Fibroblast of lung (primary cell): Measurements from ENCODE around the gene LILRB2. TPM values are rescaled to one million over a fixed set of nuclear protein-coding genes. Genes with fewer than 3 reads are reported as not detected.

ENCODE experiments used
- DNase-seq, 2 donors: peaks; one replicate each; pipeline versions ENCODE4 v3.0.0 to v3.0.0-alpha.2; 2010; ENCODE audit warnings: low read depth in 2 of 2
- H2AFZ ChIP-seq: 2 replicates; pipeline ENCODE4 v1.5.1; 2012; ENCODE audit warnings: low read length, control low read depth, inconsistent platforms
- H3K27ac ChIP-seq: 2 replicates; pipeline ENCODE4 v1.5.1; 2011; ENCODE audit warnings: low read length, control low read depth; ENCODE audit not compliant: insufficient read depth
- H3K27me3 ChIP-seq: 2 replicates; pipeline ENCODE4 v1.5.1; 2011; ENCODE audit warnings: mild to moderate bottlenecking, low read length; ENCODE audit not compliant: control insufficient read depth, insufficient read depth
- H3K36me3 ChIP-seq: 2 replicates; pipeline ENCODE4 v1.5.1; 2011; ENCODE audit warnings: low read length; ENCODE audit not compliant: control insufficient read depth, insufficient read depth
- H3K4me1 ChIP-seq: 2 replicates; pipeline ENCODE4 v1.5.1; 2011; ENCODE audit warnings: low read length; ENCODE audit not compliant: control insufficient read depth, insufficient read depth; ENCODE audit errors: extremely low read depth
- H3K4me2 ChIP-seq: 2 replicates; pipeline ENCODE4 v1.5.1; 2011; ENCODE audit warnings: low read length, control low read depth; ENCODE audit not compliant: insufficient read depth; ENCODE audit errors: extremely low read depth
- H3K4me3 ChIP-seq, 4 experiments: fragments of 200-600 bp in 1 of 4; sonication (generic) in 1 of 4; replicated peaks in 1 of 4; 2 replicates each; pipeline ENCODE4 v1.5.1; 2011 to 2016; ENCODE audit warnings: low read length in 4 of 4, low read depth in 3 of 4, mild to moderate bottlenecking in 3 of 4, control low read depth in 2 of 4, inconsistent platforms in 1 of 4, mixed read lengths in 1 of 4; ENCODE audit not compliant: insufficient read depth in 1 of 4; ENCODE audit errors: control extremely low read depth in 1 of 4
- H3K79me2 ChIP-seq: 2 replicates; pipeline ENCODE4 v1.5.1; 2012; ENCODE audit warnings: mild to moderate bottlenecking, low read length, inconsistent platforms; ENCODE audit not compliant: control insufficient read depth, insufficient read depth
- H3K9ac ChIP-seq: 2 replicates; pipeline ENCODE4 v1.5.1; 2011; ENCODE audit warnings: mild to moderate bottlenecking, low read length, control low read depth; ENCODE audit not compliant: insufficient read depth
- H3K9me3 ChIP-seq: 2 replicates; pipeline ENCODE4 v1.5.1; 2012; ENCODE audit warnings: low read depth, low read length; ENCODE audit not compliant: control insufficient read depth, insufficient read depth
- H4K20me1 ChIP-seq: 2 replicates; pipeline ENCODE4 v1.5.1; 2011; ENCODE audit warnings: low read length; ENCODE audit not compliant: control insufficient read depth, insufficient read depth; ENCODE audit errors: extremely low read depth
- EZH2 ChIP-seq: IDR thresholded peaks from 2 replicates; pipeline ENCODE4 v1.5.1; 2012; ENCODE audit warnings: low read length, control low read depth, mild to moderate bottlenecking; ENCODE audit errors: missing control alignments
- polyA plus RNA-seq, 2 donors: library from polyadenylated mRNA; depleted of rRNA in 1 of 2; stranded (reverse) in 1 of 2; unstranded in 1 of 2; fragments of >200 nt; gene quantifications; 2 replicates each; pipeline ENCODE4 v1.2.1, GENCODE V29; 2011 to 2012; ENCODE audit warnings: missing spikeins in 1 of 2
- total RNA-seq: library from RNA; depleted of rRNA; stranded (reverse); fragments of >200 nt; gene quantifications from 2 replicates; pipeline ENCODE4 v1.2.1, GENCODE V29; 2014
- TF ChIP-seq, protein P1 (sequence below), 2 donors: IDR thresholded peaks in 1 of 2; conservative IDR thresholded peaks in 1 of 2; 1 replicate in 1 of 2; 2 replicates in 1 of 2; pipeline ENCODE4 v1.5.1; 2011 to 2012; ENCODE audit warnings: low read length in 2 of 2, control low read depth in 1 of 2, inconsistent platforms in 1 of 2, low read depth in 1 of 2, mild to moderate bottlenecking in 1 of 2

LILRB2 gene
- total and polyA plus RNA-seq, 2 donors (not counting 1 experiment from before 2014, with no cell fraction given): not detected

DNA sequence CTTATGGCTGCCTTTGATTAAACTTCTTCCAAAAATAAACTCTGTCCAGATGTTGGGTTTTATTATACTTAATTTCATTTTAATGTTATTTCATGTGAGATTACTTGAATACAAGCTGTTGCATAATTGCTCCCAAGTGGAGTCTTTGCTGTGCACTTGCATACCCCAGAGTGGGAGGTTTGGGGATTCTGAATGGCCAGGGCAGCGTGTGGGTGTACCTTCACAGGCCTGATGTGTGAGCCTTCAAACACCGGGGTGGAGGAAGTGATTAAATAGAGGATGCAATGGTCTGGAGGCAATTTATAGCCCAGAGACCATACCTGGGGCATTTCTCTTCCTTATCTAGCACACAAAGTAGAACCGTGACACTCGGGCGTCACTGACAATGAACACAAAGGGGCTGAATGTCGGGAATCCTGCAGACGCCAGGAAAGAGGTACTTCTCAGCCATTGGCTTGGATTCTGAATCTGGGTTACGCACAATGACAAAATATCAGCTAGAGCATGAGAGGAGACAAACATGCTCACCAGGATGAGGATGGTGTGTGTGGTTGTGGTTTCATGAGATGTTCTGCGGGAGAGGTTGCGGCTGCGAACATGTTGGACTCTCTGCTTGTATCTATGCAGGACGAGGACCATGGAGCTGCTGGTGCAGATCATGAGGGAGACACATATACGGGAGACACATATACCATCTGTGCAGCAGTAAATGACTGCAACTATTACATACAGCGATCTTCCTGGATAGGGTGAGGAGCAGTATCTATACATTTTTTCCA, 39.2 kb upstream of the LILRB2 start:
- Histone ChIP-seq H3K27me3 (no peaks in the 10 kb centered on the region), H4K20me1 (no peaks in the 10 kb centered on the region), H3K9ac (no peak overlapping the region), H3K79me2 (no peaks in the 10 kb centered on the region), H3K36me3 (no peaks in the 10 kb centered on the region), H3K4me1 (no peaks in the 10 kb centered on the region), H3K9me3 (no peaks in the 10 kb centered on the region), H3K4me3 (no peak overlapping the region), H2AFZ (no peak overlapping the region), H3K27ac (no peak overlapping the region), H3K4me2 (no peak overlapping the region)
- no peak for DNase-seq
- TF ChIP-seq EZH2: no peak
- TF ChIP-seq, protein P1, sequence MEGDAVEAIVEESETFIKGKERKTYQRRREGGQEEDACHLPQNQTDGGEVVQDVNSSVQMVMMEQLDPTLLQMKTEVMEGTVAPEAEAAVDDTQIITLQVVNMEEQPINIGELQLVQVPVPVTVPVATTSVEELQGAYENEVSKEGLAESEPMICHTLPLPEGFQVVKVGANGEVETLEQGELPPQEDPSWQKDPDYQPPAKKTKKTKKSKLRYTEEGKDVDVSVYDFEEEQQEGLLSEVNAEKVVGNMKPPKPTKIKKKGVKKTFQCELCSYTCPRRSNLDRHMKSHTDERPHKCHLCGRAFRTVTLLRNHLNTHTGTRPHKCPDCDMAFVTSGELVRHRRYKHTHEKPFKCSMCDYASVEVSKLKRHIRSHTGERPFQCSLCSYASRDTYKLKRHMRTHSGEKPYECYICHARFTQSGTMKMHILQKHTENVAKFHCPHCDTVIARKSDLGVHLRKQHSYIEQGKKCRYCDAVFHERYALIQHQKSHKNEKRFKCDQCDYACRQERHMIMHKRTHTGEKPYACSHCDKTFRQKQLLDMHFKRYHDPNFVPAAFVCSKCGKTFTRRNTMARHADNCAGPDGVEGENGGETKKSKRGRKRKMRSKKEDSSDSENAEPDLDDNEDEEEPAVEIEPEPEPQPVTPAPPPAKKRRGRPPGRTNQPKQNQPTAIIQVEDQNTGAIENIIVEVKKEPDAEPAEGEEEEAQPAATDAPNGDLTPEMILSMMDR (conservative IDR thresholded peaks at IDR 0.05 in 1 of 2, IDR thresholded peaks at IDR 0.05 in 1 of 2; ENCODE audit: low read depth in 1 of 2, low read length in 2 of 2): no peak

DNA sequence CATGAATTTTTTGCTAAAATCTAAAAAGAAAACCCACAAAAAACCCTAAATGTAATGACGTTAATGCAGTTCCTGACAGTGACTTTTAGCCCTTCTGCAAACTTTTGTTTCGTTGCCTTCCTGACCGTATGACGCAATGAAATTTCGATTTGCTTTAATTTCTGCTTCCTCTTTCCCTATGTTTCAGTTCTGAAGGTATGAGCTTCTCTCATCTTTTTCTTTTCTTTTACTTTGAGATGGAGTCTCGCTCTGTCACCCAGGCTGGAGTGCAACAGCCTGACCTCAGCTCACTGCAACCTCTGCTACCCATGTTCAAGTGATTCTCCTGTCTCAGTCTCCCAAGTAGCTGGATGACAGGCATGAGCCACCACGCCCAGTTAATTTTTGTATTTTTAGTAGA, 38.1 kb upstream of the LILRB2 start:
- no peak overlapping the region for H2AFZ ChIP-seq
- no peaks in the 10 kb centered on the region for H3K9me3 ChIP-seq
- H3K36me3 ChIP-seq: no peaks in the 10 kb centered on the region
- H3K9ac ChIP-seq: no peak overlapping the region
- H4K20me1 ChIP-seq: no peaks in the 10 kb centered on the region
- no peak overlapping the region for H3K4me3 ChIP-seq
- H3K27me3 ChIP-seq: no peaks in the 10 kb centered on the region
- H3K27ac ChIP-seq: no peak overlapping the region
- no peaks in the 10 kb centered on the region for H3K79me2 ChIP-seq
- no peak overlapping the region for H3K4me2 ChIP-seq
- no peak for DNase-seq
- TF ChIP-seq, protein P1 (conservative IDR thresholded peaks at IDR 0.05 in 1 of 2, IDR thresholded peaks at IDR 0.05 in 1 of 2; ENCODE audit: low read depth in 1 of 2, low read length in 2 of 2): no peak
- no peak for TF ChIP-seq EZH2
- H3K4me1 ChIP-seq: no peaks in the 10 kb centered on the region

DNA sequence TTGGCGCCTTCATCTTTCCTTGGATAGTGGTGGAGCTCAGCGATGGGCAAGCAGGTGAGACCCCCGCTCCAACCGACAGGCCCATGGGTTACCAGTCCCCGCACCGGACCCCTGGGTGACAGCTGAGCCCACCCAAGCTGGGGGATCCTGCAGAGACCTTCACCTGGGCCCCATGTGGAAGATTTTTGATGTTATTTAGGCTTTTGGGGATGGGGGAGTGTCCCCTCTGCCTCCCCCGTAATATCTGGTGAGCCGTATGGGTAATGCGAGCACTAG, 37.0 kb upstream of the LILRB2 start:
- DNase-seq: no peak
- Histone ChIP-seq H4K20me1 (no peaks in the 10 kb centered on the region), H3K9ac (no peak overlapping the region), H3K9me3 (no peaks in the 10 kb centered on the region), H3K4me1 (no peaks in the 10 kb centered on the region), H3K4me2 (no peak overlapping the region), H3K27me3 (no peaks in the 10 kb centered on the region), H3K4me3 (no peak overlapping the region), H3K27ac (no peak overlapping the region), H2AFZ (no peak overlapping the region), H3K79me2 (no peaks in the 10 kb centered on the region), H3K36me3 (no peaks in the 10 kb centered on the region)
- TF ChIP-seq, protein P1 (conservative IDR thresholded peaks at IDR 0.05 in 1 of 2, IDR thresholded peaks at IDR 0.05 in 1 of 2; ENCODE audit: low read depth in 1 of 2, low read length in 2 of 2): no peak
- no peak for TF ChIP-seq EZH2
